HL-60/S4 treated with retinoic acid at 250 ng/mL for 4 days and 3 days (cell line): ENCODE measurements around the gene RERE.

Experiments used
- in situ Hi-C: fragments of 300-500 bp; cut with MboI; formaldehyde crosslinking; loops from 2 replicates; pipeline ENCODE4 v1.7.0; 2022; ENCODE audit warnings: low sequenced_read_pairs

The RERE gene

DNA sequence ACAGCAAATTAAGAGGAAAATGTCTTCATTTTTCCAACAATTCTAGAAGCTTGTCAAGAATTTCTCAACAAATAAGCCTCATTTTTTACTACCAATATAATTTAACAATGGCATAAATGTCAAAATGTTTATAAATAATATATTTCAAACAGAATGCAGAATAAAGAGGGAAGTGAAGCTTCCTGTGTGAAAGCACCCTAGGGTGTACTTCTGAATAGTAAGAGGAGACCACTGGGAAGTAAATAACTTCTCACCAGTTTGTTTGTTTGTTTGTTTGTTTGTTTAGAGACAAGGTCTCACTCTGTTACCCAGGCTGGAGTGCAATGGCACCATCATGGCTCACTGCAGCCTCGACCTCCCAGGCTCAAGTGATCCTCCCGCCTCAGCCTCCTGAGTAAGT, 255.2 kb downstream of the RERE start:
- in situ Hi-C loops: loop anchor here (10.0 to 25.0 kb wide), 2 partner anchors 175 to 293 kb away; no protein-coding TSS in a partner anchor

DNA sequence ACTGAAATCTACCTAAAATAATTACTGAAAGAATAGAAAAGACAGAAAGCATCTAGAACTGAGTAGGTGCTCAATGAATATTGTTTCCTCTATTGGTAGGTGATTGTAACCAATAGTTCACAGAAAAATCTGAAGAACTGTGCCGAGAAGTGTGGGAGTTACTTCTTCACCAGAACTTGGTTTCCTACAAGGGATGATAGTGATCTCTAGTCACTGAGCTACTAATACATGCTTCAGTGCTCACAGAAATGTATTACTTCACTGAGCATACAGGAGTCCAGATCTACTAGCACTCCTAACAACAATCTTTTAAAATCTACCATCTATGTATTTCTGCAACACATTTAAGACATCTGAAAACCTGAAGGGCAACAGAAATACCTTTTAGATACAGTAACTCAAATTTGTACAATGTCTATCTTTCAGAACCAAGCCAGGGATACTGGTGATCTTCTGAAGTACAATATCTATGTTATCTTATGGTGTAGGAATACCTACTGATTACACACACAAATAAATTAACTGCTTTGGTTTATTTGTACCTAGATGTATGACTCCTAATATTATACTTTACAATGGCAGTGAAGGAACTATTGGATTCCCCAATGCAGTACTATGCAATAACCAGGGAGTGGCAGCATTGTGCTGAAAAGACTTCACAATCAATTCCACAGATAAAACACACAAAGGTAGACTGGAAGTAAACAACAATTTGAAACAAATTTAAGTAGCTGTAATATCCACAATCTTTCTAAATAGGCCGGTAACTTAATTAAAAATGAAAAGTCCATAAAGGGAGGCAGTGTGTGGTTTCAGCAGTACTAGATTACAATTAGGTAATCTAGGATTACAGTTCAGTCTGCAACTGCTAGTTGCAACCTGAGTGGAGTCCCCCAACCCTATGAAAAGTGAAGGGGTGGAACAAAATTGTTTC, 256.6 kb downstream of the RERE start:
- in situ Hi-C loops: loop anchor here (10.0 to 25.0 kb wide), 2 partner anchors 176 to 294 kb away; no protein-coding TSS in a partner anchor

DNA sequence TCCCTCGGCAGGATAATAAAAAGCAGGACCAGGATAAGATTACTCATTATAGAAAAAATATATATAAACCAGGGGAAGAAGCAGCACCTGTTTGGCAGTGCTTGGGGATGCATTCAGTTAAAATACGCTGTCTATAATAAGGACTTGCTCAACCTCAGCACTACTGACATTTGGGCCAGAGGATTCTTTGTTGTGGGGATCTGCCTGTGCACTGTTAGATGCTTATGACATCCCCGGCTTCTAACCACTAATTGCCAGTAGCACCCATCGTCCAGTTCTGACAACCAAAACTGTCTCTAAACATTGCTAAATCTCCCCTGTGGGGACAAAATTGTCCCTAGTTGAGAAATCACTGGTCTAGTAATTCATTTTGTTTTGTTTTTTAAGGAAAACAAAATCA, 257.4 kb downstream of the RERE start:
- in situ Hi-C loops: loop anchor here (10.0 to 25.0 kb wide), 2 partner anchors 177 to 295 kb away; no protein-coding TSS in a partner anchor

GRCh38 chr1:8555582-8555981, 261.9 kb downstream of the RERE start:
- in situ Hi-C loops: loop anchor here (25.0 kb wide), 1 partner anchor 182 kb away; no protein-coding TSS in a partner anchor

- in situ Hi-C loops: loop anchor here (25.0 kb wide), 1 partner anchor 182 kb away; no protein-coding TSS in a partner anchor
These were observed 262.4 kb downstream of the RERE start for GRCh38 chr1:8554956-8555534.

GRCh38 chr1:8552820-8553397, 264.5 kb downstream of the RERE start:
- in situ Hi-C loops: loop anchor here (25.0 kb wide), 1 partner anchor 184 kb away; no protein-coding TSS in a partner anchor

- in situ Hi-C loops: loop anchor here (25.0 kb wide), 1 partner anchor 185 kb away; no protein-coding TSS in a partner anchor
These were observed 265.6 kb downstream of the RERE start for GRCh38 chr1:8551613-8552489.

DNA sequence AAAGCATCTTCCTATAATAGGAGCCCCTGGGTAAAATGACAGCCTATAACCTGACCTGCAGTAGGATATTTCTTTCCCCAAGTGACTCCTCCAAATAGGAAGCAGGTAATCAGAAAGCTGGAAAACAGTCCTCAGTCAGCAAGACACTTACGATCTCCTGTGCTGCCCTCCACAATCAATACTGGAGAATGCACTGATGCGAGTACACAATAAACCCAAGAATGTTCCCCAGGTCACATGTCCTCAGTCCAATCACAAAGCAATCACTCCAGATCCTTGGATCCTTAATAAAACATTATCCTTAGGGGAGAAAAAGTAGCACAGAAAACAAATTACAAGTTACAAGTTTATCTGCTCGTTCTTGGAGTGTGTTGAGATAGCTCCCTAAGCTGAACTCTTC, 266.4 kb downstream of the RERE start:
- in situ Hi-C loops: loop anchor here (25.0 kb wide), 1 partner anchor 186 kb away; no protein-coding TSS in a partner anchor

DNA sequence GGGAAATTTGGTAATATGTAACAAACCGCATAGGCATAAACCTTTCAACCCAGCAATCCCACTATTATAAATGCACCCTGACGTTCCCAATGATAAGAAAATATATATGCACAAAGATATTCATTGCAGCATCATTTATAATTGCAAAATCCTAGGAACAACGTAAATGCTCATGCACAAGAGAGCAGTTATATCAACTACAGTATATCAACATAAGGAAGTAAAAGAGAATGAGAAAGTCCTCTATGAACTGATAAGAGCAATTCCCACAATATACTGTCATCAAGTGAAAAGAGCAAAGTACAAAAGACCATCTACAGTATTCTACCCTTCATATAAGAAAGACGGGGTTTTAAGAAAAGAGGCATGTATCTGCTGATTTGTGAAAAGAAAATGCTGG, 269.6 kb downstream of the RERE start:
- in situ Hi-C loops: no loop called here

- in situ Hi-C loops: no loop called here
These were observed 272.4 kb downstream of the RERE start for GRCh38 chr1:8545078-8545477.

GRCh38 chr1:8544644-8545043, 272.8 kb downstream of the RERE start:
- in situ Hi-C loops: no loop called here

DNA sequence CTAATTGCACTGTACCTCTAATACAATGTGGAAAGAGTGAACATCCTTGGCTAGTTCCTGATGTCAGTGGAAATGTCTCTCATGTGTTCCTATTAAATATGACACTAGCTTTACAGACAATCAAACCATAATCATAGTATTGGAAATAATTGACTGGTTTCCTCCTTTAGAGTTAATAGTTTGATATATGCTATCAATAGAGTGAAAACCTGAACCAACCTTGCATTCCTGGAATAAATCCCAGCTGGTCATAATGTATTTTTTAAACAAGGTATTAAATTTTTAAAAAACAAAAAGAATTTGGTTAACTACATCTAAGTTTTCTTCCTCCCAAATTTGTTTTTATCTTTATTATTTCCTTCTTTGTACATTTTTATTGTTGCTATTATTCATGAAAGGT, 273.5 kb downstream of the RERE start:
- in situ Hi-C loops: no loop called here

DNA sequence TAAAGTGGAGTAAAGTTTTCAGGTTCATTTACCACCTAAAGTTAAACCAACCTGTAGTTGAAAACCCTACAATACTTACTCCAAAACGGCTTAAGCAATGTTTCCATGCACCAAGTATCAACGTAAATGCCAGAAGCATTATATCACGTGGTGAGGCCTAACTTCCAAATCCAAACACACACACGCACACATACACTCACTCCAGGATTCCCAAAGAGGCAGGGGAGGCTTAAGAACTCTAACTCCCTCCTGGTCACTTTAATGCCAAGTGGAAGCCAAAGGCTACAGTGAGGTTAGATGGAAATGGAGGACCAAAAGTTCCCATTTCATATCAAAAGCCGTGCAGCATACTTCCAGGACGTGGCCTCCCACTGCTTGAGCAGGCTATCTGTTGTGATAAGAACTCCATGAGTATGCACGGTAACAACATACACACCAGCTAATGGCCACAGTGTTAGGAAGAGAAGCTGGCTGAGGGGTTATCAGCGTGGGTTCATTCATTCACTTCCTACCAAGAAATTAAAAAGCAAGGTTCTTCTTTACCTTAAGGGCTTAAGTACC, 275.4 kb downstream of the RERE start:
- in situ Hi-C loops: no loop called here

DNA sequence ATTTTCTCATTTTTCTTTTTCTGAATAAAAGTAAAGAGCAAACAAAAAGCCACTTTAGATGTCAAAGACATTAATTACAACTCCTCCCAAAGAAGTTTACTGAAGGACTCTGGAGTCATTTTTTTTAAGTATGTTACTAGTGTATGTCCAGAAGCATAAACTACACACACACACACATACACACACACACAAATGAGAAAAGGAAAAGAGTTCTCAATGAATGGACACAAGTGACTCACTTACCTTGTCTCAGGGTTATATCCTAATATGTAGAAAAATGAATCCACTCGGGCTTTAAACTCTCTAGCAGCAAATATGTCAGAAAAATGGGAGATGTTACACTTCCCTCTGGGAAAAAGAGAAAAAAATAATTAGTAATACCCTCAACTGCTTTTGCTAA, 276.5 kb downstream of the RERE start:
- in situ Hi-C loops: no loop called here

GRCh38 chr1:8540261-8540941, 277.0 kb downstream of the RERE start:
- in situ Hi-C loops: no loop called here

GRCh38 chr1:8539683-8540082, 277.8 kb downstream of the RERE start:
- in situ Hi-C loops: no loop called here

DNA sequence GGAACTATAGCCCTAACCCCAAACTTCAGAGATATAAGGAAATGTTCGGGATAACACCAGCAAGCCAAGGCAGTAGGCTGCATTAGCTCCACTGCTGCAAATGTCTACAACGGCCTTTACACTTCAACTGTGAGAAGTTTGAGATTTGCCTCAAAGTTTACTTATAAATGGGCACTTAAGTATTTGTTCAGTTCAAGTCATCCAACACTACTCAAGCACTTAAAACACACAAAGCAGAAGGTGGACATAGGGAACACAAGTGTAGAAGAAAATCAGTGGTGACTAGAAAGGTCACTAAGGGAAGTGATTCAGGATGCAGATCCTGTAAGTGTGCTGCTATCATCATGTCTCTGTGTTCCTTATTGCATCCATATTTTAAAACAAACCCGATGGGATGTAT, 278.9 kb downstream of the RERE start:
- in situ Hi-C loops: no loop called here

GRCh38 chr1:8537991-8538390, 279.4 kb downstream of the RERE start:
- in situ Hi-C loops: no loop called here

- in situ Hi-C loops: no loop called here
These were observed 280.9 kb downstream of the RERE start for GRCh38 chr1:8536515-8536914.

GRCh38 chr1:8533907-8534306, 283.5 kb downstream of the RERE start:
- in situ Hi-C loops: no loop called here
